GM21786 (cell line): Measurements from ENCODE around the gene FABP7.

Experiments used
- ATAC-seq: cut with Tn5 transposase; IDR thresholded peaks from one replicate; pipeline ENCODE4 v1.9.1; 2021; ENCODE audit not compliant: unreplicated experiment

Gene FABP7

GRCh38 chr6:122755901-122756300 is 23.6 kb upstream of the FABP7 start:
- ATAC-seq: no peak

GRCh38 chr6:122758927-122759334 is 20.6 kb upstream of the FABP7 start:
- peak; percentile 98 for ATAC-seq

- ATAC-seq: no peak
Observed at GRCh38 chr6:122760330-122760729, 19.2 kb upstream of the FABP7 start.

- no peak for ATAC-seq
Observed at GRCh38 chr6:122766256-122766655, 13.3 kb upstream of the FABP7 start.

GRCh38 chr6:122770835-122771601 is 8.5 kb upstream of the FABP7 start:
- ATAC-seq: no peak

- ATAC-seq: no peak
Observed at GRCh38 chr6:122772724-122773415, 6.6 kb upstream of the FABP7 start.

GRCh38 chr6:122775975-122776374 is 3.5 kb upstream of the FABP7 start:
- ATAC-seq: no peak

GRCh38 chr6:122778302-122778701 is 1.2 kb upstream of the FABP7 start:
- no peak for ATAC-seq

- ATAC-seq: no peak
Observed at GRCh38 chr6:122778985-122779661, 393 bp upstream of the FABP7 start.

- no peak for ATAC-seq
Observed at GRCh38 chr6:122780114-122780513, 598 bp downstream of the FABP7 start.

GRCh38 chr6:122781716-122782115 is 2.2 kb downstream of the FABP7 start:
- no peak for ATAC-seq

- no peak for ATAC-seq
Observed at GRCh38 chr6:122783401-122783800, 3.9 kb downstream of the FABP7 start.

GRCh38 chr6:122785891-122786290 is 6.4 kb downstream of the FABP7 start:
- no peak for ATAC-seq

GRCh38 chr6:122787721-122788120 is 8.2 kb downstream of the FABP7 start:
- no peak for ATAC-seq

- no peak for ATAC-seq
Observed at GRCh38 chr6:122788208-122788607, 8.7 kb downstream of the FABP7 start.

GRCh38 chr6:122788663-122789181 is 9.2 kb downstream of the FABP7 start:
- ATAC-seq: no peak

- ATAC-seq: peak; percentile 60
Observed at GRCh38 chr6:122789182-122790027, 9.9 kb downstream of the FABP7 start, which contains the start of gene SMPDL3A. Gene SMPDL3A, plus strand, starts transcription at chr6:122789258. Its CDS starts 89 bp downstream, at chr6:122789347.

GRCh38 chr6:122790028-122790422 is 10.5 kb downstream of the FABP7 start:
- ATAC-seq: no peak

GRCh38 chr6:122790423-122791309 is 11.2 kb downstream of the FABP7 start:
- no peak for ATAC-seq

GRCh38 chr6:122791310-122791679 is 11.8 kb downstream of the FABP7 start:
- ATAC-seq: no peak
